GM18873 (cell line): ENCODE measurements around the gene KRTAP10-8.
"Not testable (repeated sequence)": the region's sequence is repeated elsewhere in the genome, so short reads cannot be mapped to it uniquely, and the experiment has no call there.

Experiments
- ATAC-seq: cut with Tn5 transposase; IDR thresholded peaks from one replicate; pipeline ENCODE4 v1.9.1; 2021; ENCODE audit warnings: mild to moderate bottlenecking, moderate library complexity, moderate number of reproducible peaks; ENCODE audit not compliant: unreplicated experiment, low FRiP score

KRTAP10-8 gene

DNA sequence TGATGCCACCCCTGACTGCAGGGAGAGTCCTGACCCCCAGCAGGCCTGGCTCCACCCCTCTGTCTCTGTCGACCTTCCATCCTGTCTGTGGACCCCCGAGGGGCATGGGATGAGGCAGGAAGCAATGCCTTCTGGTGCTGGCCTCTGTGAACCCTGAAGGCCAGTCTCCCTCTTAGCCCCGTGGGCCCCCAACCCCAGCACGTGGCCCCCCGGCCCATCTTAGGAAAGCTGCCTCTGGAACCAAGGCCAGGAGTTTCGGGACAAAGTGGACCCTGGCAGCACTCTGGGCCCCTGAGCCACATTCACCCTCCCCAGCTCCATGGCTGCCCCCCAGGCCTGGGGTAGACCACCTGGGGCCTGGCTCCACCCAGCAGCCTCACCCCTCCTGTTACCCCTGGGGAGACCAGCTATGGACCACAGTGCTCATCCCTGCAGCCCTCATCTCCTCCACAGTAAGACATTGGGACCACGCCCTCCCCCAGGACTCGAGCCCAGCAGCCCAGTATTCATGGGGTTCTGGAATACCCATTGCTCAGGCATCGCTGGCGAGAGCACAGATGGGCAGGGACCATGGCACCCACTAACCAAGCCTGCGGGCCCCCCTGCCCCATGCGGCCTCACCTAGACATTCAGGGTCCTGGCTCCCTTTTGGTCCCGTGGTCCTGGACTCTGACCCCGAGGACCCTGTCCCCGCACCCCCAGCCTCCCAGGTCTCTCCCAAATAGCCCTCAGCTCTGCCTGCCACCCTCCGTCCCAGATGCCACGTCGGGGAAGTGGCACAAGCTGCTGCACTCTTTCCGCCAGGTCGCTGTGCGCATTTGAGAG, 26.8 kb downstream of the KRTAP10-8 start:
- ATAC-seq = not testable (repeated sequence)

DNA sequence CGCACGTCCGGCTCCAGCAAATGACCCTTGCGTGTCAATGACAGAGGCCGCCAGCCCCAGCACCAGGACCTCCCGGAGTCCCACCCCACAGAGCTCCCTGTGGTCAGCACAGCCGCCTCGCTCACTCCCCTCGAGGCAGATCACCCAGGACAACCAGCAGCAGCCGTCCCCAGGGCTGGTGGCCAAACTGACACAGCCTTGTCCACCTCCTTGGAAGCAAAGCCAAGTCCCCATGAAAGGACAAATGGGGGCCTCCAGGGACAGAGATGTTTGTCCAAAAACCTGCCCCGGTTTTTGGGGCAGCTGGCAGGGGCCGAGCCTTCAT, 27.4 kb downstream of the KRTAP10-8 start:
- ATAC-seq = no peak

DNA sequence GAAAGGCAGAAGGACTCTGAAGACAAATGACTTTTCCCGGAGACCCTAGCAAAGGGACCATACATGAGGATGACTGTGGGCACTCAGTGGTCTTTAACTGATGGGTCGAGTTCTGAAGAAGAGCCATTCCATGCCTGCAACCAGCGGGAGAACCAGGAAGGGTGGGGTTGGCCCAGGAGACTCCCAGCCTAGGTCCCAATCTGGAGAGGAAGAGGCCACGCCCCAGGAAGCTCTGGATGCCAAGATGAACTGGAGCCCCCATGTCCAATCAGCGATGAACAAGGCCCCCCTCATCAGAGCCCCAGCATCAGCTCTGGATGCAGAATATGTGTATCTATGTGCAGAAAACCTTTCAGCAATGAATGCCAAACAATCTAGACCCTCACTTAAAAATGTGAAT, 28.9 kb downstream of the KRTAP10-8 start:
- ATAC-seq = no peak

- no peak for ATAC-seq
Measured at GRCh38 chr21:44643741-44644310, 31.9 kb downstream of the KRTAP10-8 start.

DNA sequence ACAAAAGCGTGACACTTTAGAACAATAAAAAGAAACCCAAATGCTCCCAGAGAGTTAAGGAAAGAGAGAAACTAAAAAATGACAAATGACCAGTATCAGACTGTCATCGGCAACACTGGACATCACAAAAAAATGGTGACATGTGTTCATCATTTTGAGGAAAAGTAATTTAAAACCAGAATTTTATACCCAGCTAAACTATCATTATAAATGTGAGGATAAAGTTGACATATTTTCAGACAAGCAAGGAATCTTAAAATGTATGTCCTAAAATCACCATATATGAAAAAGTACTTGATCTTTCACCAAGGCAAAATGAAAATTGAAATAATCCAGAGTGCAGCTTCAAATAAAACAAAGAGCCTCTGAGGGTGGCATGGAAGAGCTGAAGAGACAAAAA, 33.0 kb downstream of the KRTAP10-8 start:
- ATAC-seq = no peak

DNA sequence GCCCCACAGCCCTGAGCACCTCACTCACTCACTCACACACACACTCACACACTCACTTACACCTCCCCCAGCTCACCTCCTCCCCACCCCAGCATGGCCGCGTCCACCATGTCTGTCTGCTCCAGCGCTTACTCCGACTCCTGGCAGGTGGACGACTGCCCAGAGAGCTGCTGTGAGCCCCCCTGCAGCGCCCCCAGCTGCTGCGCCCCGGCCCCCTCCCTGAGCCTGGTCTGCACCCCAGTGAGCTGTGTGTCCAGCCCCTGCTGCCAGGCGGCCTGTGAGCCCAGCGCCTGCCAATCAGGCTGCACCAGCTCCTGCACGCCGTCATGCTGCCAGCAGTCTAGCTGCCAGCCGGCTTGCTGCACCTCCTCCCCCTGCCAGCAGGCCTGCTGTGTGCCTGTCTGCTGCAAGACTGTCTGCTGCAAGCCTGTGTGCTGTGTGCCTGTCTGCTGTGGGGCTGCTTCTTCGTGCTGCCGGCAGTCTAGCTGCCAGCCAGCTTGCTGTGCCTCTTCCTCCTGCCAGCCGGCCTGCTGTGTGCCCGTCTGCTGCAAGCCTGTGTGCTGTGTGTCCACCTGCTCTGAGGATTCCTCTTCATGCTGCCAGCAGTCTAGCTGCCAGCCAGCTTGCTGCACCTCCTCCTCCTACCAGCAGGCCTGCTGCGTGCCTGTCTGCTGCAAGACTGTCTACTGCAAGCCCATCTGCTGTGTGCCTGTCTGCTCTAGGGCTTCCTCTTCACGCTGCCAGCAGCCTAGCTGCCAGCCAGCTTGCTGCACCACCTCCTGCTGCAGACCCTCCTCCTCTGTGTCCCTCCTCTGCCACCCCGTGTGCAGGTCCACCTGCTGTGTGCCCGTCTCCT, 34.7 kb downstream of the KRTAP10-8 start, which contains the start of gene KRTAP10-11:
KRTAP10-11 (plus strand) TSS at position 49 of the 856 bp plus-strand sequence; CDS start at position 94, 45 bp downstream.
- not testable (repeated sequence) for ATAC-seq

DNA sequence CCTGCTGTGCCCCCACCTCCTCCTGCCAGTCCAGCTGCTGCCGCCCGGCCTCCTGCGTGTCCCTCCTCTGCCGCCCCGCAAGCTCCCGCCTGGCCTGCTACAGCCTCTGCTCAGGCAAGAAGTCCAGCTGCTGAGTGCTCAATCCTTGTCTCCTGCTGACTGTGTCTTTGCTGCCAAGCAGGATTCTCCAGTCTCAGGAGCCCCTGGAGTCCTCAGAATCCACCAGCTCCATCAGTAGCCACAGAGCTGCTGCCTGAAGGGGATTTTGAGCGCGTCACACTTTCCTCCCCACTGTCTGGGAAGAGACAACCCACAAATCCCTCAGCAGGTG, 35.3 kb downstream of the KRTAP10-8 start:
- ATAC-seq = no peak

GRCh38 chr21:44648557-44649311, 36.9 kb downstream of the KRTAP10-8 start:
- ATAC-seq = no peak

- ATAC-seq = no peak
Measured at GRCh38 chr21:44649521-44650100, 37.7 kb downstream of the KRTAP10-8 start.

GRCh38 chr21:44650265-44650972, 38.5 kb downstream of the KRTAP10-8 start:
- ATAC-seq = no peak

DNA sequence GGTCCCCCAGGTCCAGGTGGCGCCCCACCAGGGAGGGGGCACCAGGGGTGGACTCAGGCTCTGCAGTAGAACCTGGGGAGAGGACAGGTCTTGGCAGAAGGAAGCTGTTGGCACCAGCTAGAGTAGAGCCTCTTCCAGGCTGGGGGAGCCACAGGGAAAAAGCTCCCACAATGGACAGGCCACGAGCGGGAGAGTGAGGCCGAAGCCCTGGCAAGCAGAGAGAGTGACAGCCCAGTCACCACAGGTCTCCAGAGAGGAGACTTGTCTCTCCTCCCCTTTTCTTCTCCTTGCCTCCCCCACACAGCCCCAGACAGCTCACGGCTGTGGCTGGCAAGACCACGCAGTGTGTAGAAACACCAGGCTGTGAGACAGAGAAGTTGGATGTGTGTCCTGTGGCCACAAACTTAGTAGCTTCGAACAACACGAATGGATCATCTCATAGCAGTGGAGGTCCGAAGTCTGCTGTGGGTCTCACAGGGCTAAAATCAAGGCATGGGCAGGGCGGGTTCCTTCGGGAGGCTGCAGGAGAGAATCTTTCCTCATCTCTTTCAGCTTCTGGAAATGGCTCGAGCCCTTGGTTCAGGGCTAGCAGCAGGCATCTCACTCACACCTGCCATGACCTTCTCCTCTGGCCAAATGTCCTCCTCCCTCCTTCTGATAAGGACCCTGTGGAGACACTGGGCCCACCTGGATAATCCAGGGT, 39.2 kb downstream of the KRTAP10-8 start:
- no peak for ATAC-seq

- no peak for ATAC-seq
Measured at GRCh38 chr21:44653123-44653522, 41.2 kb downstream of the KRTAP10-8 start.

- ATAC-seq = no peak
Measured at GRCh38 chr21:44653656-44654575, 42.0 kb downstream of the KRTAP10-8 start.

DNA sequence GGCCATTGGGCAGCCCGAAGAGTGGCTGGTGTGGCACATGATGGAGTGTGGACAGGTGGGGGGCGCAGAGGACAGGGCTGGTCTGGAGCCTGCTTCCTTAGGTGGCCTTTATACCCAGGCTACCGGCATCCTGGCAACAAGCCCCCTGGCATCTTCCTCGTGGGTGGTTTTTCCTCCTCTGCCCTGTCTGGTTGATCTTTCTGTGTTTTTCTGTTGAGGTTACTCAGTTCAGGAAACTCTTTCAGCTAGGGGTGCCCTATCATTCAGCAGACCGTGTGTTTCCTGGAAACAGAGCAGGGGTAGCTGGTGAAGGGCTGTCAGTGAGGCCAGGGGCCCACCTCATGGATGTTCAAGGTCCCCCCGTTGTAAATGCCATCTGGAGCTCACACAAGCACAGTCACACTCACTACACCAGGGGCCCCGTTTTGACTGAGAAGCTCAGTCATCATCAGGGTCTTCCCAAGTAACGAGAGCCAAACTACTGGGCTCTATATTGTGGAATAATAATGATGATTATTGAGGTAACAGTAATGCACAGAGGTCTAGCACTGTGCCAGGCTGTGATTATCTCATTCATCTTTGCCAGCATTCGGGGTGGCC, 42.8 kb downstream of the KRTAP10-8 start, which contains the start of gene KRTAP12-4:
KRTAP12-4 (minus strand) TSS at position 84 of the 600 bp plus-strand sequence; CDS start at position 39, 45 bp downstream.
- ATAC-seq = no peak

- ATAC-seq = no peak
Measured at GRCh38 chr21:44656868-44657267, 45.0 kb downstream of the KRTAP10-8 start.

DNA sequence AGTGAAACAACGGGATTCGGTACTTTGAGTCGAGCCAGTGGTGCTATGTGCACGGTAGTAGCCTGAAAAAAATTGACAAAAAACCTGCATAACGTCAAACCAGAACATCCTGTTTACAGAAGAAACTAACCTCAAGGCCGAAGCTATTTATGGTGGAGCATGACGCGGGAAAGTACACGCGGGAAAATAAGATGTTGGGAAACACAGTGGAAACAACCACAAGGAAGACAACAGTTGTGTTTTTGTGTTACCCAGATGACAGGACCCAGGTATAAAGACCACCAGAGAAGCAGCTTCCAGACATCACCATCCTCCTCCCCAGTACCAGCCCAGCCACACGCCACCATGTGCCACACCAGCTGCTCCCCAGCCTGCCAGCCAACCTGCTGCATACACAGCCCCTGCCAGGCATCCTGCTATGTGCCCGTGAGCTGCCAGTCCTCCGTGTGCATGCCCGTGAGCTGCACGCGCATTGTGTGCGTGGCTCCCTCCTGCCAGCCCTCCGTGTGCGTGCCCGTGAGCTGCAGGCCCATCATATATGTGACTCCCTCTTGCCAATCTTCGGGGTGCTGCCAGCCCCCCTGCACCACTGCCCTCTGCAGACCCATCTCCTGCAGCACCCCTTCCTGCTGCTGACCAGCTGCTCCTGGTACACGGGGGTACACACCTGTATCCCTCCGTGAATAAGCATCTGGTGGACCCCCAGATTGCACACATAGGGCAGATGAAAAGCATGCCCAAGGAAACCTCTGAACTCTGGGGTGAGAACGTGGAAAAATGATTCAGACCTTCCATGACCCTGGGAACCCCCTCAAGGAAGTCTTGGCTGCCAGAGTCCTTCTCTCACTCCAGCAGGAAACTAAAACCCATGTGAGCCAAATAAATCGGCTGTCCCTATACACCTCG, 46.0 kb downstream of the KRTAP10-8 start, which contains the start of gene KRTAP12-3:
KRTAP12-3 (plus strand) TSS at position 298 of the 906 bp plus-strand sequence; CDS start at position 346, 48 bp downstream.
- ATAC-seq = no peak
